NK-92 (cell line): Measurements from ENCODE around the gene SLC6A4.
"Not testable (repeated sequence)": the region's sequence is repeated elsewhere in the genome, so short reads cannot be mapped to it uniquely, and the experiment has no call there.

Source experiments
- DNase-seq: peaks from one replicate; lab custom pipeline; 2025; ENCODE audit not compliant: unreplicated experiment; lab: John Stamatoyannopoulos, UW

The SLC6A4 gene

DNA sequence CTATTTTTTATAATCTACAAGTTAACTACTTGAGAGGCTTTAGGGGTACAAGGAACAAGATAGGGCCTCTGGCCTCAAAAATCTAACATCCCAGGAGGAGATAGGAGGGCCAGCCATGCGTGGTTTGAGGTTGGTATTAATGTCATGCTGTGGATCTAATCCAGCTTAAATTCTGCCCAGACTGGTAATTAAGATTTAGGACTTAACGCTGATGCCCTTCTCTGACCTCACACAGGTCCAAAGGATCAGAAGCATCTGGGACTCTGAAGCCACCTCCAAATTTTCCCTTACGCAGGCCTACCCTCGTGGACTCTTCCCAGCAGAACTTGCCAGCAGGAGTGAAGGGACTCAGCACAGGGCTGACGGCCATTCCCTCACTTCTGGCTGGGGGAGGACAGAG, 15.1 kb downstream of the SLC6A4 start:
- no peak for DNase-seq

DNA sequence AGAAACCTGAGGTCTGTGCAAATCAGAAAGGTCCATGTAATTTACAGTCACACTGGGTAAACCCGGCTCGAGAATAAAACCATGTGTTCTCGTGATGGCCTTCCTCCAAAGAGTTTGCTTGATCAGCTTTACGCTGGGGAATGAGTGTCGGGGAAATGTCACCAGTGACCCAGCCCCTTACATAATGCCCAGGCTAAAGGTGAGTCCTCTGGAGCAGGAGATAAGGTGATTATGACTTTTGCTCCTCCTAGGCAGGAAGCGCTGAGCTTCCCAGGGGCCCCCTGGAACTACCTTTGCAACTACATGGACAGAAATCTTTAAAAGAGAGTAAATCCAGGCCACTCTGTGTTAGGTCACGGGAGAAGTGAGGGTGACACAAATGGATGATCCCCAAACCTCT, 15.7 kb downstream of the SLC6A4 start:
- DNase-seq, result no peak

DNA sequence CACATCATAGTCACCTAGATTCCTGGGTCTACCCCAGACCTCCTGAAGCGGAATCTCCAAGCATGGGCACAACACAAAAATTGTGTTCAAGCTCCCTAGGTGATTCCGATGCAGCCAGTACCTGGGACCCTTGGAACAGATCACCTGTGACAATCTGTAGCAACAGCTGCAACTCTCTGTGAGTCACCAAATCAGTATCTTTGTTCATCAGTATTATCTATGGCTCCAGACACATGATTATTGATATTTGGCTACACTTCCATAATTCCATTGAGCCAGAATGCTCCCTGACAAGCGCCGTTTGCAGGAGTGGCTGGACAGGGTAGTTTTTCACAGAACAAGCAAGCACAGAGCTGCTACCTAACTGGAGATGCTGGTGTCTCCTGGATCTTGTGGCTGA, 16.2 kb downstream of the SLC6A4 start:
- no peak for DNase-seq

DNA sequence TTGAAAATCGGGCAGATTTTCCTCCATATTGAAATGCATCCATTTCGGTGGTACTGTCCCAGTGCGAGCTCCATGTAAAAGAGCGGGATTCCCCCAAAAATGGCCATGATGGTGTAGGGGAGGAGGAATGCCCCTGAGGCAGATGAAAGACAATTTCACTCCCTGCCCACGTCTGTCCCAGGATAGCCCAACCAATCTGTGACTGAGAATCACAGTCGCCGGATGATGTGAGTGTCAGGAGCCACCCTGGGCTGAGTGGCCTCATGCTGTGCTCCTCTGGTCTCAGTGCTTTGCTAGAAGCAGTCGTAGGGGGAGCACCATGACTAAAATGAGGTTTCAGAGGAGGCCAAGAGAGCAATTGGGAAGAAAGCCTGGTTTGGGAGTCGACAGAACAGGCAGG, 16.7 kb downstream of the SLC6A4 start:
- no peak for DNase-seq

DNA sequence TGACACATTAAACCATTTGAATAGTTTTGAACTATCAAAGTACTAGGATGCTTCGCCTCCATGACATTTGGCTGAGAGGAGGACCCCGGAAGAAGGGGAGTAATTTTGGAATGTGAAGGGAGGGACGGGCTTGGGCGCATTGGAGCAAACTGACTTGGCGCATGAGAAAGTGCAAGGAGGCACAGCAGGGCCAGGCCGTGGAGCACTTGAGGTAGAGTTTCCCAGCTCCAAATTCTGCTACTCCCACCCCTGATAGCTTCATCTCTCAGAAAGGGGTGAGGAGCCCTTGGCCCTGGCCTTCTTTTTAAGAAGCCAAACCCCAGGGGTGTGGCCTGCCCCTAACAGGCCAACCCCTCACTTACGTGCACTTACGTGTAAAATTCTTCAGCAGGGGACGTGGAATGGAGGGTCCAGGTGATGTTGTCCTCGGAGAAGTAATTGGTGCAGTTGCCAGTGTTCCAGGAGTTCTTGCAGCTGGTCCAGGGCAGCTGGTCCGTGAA, 17.7 kb downstream of the SLC6A4 start:
- no peak for DNase-seq

DNA sequence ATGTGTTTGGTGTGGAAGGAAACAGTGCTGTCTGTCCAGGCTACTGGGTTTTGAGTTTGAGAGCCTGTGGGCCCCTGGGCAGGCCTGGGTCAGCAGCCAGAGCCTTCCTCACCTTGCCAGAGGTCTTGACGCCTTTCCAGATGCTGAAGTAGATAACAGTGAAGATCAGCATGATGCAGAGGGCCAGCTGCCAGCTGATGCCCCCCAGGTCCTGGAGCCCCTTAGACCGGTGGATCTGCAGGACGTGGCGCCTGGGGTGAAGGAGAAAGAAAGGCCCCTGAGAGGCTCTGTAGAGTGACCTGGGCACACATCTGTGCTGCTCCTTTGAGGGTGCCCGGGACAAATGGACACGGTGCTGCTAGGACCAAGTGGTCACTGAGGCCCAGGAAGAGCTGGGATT, 18.4 kb downstream of the SLC6A4 start:
- DNase-seq, result no peak

DNA sequence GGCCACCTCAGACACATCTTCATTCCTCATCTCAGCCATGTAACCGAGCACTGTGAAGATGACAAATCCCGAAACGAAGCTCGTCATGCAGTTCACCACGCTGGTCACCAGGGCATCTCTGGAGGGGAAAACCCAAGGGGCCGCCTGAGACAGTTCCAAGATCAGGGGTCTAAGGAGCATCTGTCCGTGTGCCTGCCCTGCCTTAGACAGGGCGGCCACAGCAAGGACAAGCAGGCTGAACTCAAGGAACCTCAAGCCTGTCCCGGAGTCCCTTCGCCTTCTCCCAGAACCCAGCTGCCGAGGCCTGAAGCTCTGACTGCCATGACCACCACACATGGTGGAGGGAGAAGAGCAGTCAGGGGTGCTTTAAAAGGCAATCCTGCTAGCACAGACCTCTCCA, 22.7 kb downstream of the SLC6A4 start:
- no peak for DNase-seq

DNA sequence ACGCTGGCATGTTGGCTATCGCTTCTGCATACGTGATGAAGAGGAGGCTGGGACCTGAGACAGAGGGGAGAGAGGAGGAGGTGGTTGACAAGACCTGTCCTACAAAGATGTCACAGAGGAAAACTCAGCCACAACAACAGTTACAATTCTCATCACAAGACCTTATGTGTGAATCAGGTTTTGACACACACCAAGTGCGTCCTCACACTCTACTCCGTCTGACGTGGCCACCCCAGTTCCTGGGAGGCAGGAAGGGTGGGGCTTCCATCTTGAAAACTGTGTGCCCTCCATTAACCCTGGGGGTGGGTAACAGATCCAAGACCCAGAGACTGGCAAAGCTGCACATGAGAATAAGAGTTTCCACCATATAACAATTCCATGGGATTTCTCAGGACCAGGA, 24.1 kb downstream of the SLC6A4 start:
- no peak for DNase-seq

DNA sequence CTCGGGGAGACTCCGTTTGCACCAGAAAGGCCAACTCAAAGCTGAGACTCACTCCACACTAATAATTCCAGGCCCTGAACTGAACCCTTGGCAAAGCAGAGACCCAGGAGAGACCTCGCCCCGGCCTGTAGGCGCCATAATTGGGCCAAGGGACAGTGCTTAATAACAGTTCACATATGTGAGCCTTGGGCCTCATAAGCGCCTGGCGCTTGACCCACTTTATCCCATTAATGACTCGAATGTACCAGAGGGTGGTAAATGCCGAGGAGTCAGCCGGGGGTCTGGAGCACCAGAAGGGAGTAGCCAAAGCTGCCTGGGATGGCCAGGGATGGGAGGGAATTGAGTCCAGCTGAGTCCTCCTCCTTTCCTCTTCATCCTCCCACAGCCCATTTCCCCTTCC, 24.6 kb downstream of the SLC6A4 start:
- DNase-seq, result no peak

DNA sequence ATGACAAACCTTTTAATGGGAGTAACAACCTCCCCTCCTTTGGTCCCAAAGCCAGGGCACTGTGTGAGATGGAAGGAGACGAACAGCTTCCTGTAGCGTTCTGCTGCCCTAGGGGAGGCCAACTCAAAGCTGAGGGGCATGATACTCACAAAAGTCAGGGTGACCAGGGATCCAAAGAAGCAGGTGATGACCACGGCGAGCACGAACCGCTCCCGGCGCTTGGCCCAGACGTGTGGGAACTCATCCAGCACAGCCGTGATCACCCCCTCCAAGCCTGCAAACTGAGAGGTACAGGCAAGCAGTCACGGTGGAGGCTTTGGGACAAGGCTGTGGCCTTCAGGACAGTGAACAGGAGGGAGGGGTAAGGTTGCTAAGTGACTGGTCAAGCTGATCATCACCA, 25.1 kb downstream of the SLC6A4 start:
- DNase-seq, result no peak

DNA sequence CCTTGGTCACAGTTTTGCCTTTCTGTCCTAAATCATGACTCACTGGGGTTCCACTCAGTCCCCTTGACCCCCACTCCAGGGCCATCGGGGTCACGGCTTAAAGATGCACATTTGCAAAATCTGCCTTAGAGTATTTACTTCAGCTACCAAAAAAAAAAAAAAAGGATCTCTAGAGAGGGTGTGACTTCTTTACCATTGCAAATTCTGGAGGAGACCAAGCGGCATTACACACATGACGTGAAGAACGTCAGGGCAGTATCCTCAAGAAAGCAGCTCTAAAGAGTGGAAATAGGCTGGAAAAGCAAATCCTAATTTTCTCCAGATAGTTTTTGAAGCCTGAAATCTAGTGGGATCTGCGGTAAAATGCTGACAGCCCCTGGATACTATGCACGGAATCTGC, 25.6 kb downstream of the SLC6A4 start:
- no peak for DNase-seq

DNA sequence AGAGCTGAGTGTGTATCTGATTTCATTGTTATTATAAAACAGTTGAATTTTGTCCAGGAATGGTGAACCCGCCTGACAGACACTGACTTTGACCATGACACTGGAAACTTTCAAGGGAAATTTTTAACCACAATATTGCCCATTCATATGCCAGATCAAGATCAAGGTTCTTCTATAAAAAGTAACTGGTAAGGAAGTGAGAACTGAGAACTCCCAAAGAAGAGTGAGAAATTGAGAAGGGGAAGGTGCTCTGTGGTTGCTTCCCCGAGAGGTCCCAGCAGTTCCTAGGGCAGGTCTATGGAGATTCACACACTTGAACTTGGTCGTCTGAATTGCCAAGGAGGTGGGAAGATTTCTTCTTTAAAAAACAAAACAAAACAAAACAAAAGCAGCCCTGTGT, 27.3 kb downstream of the SLC6A4 start:
- no peak for DNase-seq

DNA sequence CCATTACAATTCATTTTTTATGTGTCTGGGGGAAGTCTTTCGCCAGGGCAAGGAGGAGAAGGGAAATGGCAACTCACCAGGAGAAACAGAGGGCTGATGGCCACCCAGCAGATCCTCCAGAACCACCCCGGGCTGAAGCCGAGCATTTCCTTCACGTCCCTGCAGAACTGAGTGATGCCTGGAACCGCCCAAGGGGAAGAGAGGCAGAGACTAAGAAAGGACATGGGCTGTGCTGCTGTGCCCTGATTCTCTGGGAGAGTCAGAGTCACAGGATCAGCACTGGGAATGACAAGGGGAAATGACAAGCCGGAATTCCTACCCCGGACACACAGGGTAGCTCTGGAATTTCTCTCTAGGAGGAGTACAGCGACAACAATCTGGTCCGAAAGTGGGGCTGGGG, 27.8 kb downstream of the SLC6A4 start:
- no peak for DNase-seq

DNA sequence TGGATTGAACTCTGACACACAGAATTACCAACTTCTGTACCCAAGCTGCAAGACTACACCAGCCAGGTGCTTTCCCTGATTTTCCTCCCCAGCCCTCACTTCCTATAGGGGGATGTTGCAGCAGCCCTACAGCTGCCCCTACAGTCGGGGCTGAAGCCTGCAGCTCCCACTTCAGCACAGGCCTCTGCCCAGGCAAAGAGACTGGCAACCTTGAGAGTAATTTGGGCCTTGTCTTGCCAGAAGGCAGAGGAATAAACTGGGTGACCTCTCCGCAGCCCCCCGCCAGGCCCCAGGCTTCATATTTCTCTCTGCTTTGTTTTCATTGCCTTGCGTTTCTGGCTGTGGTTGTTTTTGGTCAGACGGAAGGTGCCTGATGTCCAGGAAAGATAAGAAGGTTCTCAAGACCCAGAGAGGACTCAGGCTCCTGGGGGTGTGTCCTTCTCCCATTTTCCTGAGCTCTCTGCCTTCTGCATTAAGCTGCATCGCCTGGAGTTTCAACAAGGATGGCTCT, 32.0 kb downstream of the SLC6A4 start:
- DNase-seq, result no peak

DNA sequence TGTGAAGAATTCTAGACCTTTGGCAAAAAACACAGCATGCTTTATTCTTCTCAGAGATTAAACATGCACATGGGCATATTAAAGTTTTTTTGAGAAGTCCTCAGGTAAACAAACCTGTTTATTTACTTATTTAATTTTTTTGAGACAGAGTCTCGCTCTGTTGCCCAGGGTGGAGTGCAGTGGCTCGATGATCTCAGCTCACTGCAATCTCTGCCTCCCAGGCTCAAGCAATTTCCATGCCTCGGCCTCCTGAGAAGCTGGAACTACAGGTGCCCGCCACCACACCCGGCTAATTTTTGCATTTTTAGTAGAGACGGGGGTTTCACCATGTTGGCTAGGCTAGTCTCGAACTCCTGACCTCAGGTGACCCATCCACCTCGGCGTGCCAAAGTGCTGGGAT, 34.8 kb downstream of the SLC6A4 start:
- not testable (repeated sequence) for DNase-seq

DNA sequence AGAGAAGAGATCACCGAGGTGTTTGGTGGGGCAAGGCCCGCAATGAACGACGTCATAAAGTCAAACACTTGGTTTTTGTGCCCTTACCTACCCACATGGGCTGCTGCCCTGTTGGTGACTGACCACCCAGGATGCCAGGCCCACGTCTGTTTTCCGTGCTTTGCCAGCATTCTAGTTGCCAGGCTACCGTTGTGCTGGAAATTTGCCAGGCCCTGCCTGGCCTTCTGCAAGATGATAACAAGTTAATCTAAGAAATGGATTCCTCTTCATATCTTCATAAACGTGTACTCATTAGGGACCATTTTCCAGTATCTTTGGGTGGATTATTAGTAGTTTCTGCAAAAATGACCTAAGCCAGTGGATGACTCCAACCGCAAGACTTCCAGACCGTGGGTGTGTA, 35.4 kb downstream of the SLC6A4 start:
- DNase-seq, result no peak

DNA sequence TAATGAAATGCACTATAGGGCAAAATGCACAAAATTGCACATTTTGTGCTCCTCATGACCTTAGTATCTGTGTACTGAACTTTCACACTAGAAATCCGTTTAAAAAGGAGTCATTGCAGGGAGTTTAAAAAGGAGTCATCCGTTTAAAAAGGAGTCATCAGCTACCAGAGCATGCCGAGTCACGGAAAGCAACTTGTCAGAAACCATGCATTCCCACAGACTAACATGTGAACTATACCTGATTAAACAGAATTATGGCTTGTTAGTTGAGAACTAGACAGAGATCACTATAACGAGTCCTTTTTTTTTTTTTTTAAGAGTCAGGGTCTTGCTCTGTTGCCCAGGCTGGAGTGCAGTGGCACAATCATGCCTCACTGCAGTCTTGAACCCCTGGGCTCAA, 35.9 kb downstream of the SLC6A4 start:
- no peak for DNase-seq

DNA sequence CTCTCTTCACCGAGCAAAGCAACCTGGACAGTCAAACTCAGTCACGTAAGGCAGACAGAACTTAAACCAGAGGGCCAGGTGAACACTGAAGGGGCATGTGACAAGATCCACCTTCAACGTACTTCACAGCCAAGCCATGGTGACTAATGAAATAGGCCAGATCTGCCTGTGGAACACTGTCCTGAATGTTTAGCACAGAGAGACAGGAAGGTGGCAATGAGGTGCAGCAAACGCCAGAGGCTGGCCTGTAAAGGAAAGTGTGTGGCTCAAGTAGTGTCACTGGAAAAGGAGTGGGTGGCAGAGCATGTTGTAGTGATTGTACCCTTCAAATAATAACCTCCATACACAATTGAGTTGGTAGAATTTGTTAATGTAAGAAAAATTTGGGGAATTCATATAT, 38.1 kb downstream of the SLC6A4 start:
- DNase-seq, result no peak

DNA sequence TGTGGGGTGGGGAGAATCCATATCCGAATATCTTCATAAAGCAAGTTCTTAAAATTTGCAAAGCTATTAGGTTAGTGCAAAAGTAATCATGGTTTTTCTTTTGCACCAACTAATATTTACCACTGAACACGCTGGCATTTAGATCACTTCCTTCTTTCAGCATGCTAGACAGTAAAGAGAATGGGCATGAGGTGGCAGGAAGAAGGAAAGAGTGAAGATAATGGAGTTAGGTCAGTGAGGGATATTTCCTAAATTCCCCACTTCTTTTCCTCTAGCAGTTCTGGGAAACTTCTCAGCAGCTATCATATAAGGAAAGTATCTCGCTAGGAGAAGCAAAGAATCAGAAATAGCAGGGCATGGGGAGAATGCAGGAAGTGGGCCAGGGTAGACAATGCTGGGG, 39.0 kb downstream of the SLC6A4 start:
- no peak for DNase-seq

DNA sequence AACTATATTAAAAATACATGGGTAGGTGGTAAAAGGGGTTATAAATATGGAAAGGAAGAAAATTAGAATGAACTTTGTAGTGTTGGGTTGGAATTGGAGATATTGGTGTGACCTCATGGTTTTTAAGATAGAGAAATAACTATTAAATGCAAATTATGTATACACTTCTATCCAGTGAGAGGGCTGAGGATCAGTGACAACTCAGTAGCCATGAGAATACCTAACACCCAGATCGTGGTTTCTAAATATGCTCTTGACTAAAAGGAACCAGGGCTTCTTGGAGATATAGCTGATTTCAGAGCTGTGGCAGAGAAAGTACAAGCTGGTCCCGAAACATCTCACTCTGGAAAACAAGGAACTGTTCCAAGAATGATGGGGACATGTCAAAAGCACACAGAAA, 44.4 kb downstream of the SLC6A4 start:
- DNase-seq, result no peak

DNA sequence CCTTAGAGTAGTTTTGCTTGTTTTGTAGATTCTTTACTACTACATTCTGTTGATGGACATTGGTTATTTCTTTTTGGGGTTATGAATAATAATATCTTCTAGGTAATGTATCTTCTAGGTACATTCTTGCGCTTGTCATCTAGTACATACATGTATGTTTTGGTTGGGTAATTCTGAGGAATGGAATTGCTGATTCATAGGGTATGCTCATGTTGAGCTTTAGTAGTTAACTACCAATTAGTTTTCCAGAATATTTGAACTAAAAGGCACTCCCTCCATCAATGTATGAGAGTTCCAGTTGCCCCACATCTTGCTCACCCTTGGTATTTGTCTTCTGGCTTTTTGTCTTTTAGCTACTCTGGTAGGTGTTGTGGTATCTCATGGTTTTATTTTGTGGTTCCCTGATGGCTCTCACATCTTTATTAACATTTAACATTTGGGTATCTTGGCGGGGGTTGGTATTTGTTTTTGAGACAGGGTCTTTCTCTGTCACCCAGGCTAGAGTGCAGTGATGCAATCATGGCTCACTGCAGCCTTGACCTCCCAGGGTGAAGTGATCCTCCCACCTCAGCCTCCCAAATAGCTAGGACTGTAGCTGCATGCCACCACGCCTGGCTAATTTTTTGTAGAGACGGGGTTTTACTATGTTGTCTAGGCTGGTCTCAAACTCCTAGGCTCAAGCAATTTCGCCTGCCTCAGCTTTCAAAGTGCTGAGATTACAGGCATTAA, 47.1 kb downstream of the SLC6A4 start:
- DNase-seq, result no peak

DNA sequence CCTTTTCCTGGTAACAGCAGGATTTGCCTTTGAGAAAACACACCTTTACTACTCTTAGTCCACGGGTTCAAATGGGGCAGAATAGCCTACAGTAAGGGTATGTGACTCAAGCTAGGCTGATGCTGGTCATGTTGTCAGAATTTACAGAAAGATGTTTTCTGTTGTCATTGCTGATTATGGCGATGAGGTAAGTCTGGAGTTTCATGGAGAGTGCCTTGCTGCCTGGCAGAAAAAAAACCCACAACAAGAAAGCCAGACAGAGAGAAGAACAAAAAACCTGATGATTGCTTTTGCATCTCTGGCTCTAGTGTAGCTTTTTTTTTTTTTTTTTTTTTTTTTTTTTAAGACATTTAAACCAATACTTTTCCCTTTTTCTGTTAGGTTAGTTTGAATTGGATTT, 47.9 kb downstream of the SLC6A4 start:
- DNase-seq, result no peak

DNA sequence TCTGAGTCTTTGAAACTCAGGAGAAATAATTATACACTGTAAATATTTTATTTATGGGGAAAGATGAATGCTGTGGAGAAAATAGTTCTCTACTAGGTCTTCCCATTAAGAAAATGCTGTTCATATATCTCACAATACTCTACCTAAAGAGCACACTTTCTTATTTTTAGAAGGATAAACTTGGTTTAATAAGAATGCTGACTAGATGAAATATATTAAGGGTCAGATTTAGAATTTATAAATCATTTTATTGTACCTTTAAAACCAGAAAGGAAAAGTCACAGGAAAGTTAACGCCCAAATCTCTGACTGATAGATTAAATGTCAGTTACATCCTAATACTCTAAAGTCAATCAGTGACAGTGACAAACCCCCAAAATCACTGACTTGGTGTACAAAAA, 48.7 kb downstream of the SLC6A4 start:
- no peak for DNase-seq
